SK-N-MC (cell line): ENCODE data around the gene CA14.
A peak's percentile ranks its signal among the peaks of the same experiment; 100 is the strongest.
"Not testable (repeated sequence)": the region's sequence is repeated elsewhere in the genome, so short reads cannot be mapped to it uniquely, and the experiment has no call there.

ENCODE experiments used
- DNase-seq: peaks from one replicate; pipeline ENCODE4 v3.0.0-alpha.2; 2011; ENCODE audit warnings: low read depth, low spot score
- H3K27ac ChIP-seq: fragments of 200-600 bp; sonication (generic); 2 replicates; pipeline ENCODE4 v1.5.1; 2016; ENCODE audit warnings: mixed run types
- H3K36me3 ChIP-seq: fragments of 200-600 bp; sonication (generic); 2 replicates; pipeline ENCODE4 v1.6.1; 2017; ENCODE audit warnings: antibody characterized with exemption, low read length, mixed read lengths; ENCODE audit not compliant: insufficient read depth
- H3K4me3 ChIP-seq: fragments of 200-600 bp; sonication (generic); 2 replicates; pipeline ENCODE4 v1.5.1; 2016
- H3K9ac ChIP-seq: fragments of 200-600 bp; sonication (generic); 2 replicates; pipeline ENCODE4 v1.8.0; 2017; ENCODE audit warnings: mixed run types, mixed read lengths; ENCODE audit not compliant: insufficient read length
- H3K9me3 ChIP-seq: fragments of 200-600 bp; sonication (generic); 2 replicates; pipeline ENCODE4 v1.6.1; 2017; ENCODE audit warnings: low read depth, mild to moderate bottlenecking, antibody characterized with exemption, low read length, moderate library complexity, mixed read lengths
- EZH2 ChIP-seq: fragments of 200-600 bp; sonication (generic); IDR thresholded peaks from one replicate; pipeline ENCODE4 v1.6.1; 2017; ENCODE audit warnings: antibody characterized with exemption
- FOXP2 ChIP-seq: optimal IDR thresholded peaks from 2 replicates; pipeline ENCODE3; 2011; ENCODE audit warnings: mild to moderate bottlenecking, moderate library complexity; ENCODE audit not compliant: insufficient read depth; ENCODE audit errors: extremely low read length, control extremely low read depth
- POLR2AphosphoS5 ChIP-seq: IDR thresholded peaks from 2 replicates; pipeline ENCODE4 v1.6.1; 2012; ENCODE audit warnings: mild to moderate bottlenecking, low read depth, low read length, borderline replicate concordance

CA14 gene

DNA sequence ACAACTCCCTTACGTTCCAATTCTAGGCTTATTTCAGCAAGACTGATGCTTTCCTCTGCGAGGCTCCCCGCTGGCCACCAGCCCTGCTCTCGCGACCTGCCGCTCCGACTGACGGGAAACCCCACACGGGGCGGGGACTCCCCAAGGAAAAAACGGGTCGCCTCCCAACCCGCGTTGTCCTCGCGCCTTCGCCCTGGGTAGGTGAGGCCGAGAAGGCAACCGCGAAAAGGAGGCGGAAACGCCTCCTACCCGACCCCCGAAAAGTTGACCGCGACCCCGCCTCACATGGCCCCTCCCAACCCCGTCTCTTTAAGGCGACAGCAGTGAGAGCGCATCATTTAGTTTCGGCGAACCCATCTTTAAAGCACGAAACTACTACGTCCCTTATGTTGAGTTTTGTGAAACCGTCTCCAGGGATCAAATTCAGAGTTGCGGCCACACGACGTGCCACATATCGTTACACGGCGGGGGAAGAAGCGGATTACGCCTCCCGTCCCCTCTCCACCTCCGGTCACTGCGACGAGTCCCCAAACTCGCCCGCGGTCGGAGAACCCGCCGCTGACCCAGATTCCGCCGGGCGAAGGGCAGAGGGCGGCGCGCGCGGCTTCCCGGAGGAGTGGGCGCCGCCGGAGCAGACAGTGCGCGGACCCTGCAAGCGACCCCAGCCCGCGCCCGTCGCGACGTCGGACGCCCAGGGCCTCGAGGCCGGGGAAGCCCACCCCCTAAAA, 22.8 kb upstream of the CA14 start:
- peak overlapping the region; percentile 82 for H3K4me3 ChIP-seq
- no peaks in the 10 kb centered on the region for H3K9me3 ChIP-seq
- peaks cover 21% of the 10 kb centered on the region for H3K36me3 ChIP-seq
- H3K9ac ChIP-seq = peak overlapping the region; percentile 96
- H3K27ac ChIP-seq = peak overlapping the region; percentile 81
- TF ChIP-seq POLR2AphosphoS5 (peak; percentile 74), EZH2 (no peak), FOXP2 (no peak)
- DNase-seq = no peak

DNA sequence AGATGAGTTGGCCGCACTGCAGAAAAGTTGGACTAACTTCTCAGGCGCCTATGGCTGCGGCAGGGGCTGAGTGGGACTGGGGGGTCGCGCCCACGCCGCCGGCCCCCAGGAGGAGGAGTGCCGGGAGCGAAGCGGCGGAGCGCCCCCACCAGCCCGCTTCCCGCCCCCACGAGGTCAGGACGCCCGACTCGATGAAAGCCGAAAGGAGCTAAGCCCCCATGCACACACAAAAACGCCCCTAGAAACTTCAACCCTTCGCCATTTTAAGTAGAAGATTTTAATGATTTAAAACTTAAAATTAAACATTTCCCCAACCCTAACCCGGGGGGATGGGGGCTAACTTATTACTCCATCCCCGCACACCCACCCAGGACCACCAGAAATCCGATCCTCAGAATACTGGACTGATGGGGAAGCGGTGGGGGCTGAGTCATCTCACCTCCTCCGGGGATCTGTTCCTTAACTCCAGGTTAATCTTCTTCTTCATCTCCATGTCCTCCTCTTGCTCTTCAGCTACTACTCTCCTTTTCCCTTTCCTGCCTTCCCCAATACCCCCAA, 22.2 kb upstream of the CA14 start:
- TF ChIP-seq FOXP2 = no peak
- no peak for TF ChIP-seq EZH2
- no peak for TF ChIP-seq POLR2AphosphoS5
- Histone ChIP-seq H3K9me3 (no peaks in the 10 kb centered on the region), H3K36me3 (peaks cover 15% of the 10 kb centered on the region), H3K4me3 (peak overlapping the region; percentile 82), H3K27ac (peak overlapping the region; percentile 81), H3K9ac (peak overlapping the region; percentile 96)
- no peak for DNase-seq

DNA sequence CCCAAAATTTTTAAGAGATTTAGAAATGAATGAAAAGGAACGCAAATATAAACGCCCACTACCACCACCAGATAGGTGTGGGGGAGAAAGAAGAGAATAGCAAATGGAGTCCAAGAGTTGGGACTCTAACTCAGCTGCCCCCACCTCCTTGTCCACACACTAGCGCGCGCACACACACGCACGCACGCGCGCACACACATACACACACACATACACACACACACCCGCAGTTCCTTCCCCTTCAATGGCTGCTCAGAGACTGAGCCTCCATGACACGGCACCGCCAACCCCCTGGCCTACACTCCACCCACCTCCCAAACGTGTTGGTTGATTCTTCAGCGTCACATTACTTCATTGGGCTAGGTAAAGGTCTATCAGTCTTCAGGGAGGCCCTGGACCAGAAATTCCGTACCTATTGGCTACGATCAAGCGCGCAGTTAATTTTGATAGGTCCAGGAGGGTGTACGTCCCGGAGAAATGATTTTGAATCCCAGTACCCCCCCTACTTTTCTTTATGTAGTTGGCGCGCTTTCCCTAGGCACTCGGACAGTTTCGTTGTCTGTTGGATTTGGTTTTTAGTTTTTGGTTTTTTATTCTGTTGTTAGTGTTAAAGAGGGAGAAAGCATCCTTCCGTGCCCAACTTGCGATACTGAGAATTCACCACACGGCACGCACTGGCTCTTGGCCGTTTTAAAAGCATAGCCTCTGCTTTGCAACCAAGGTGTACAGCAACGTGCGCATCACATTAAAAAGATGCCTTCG, 21.5 kb upstream of the CA14 start, which contains the start of gene ANP32E:
ANP32E (minus strand) TSS at position 261 of the 762 bp plus-strand sequence. CDS start 326 bp downstream, outside the sequence.
- Histone ChIP-seq H3K36me3 (peaks cover 8% of the 10 kb centered on the region), H3K27ac (peak within 1 kb of the TSS; percentile 98), H3K4me3 (peak within 1 kb of the TSS; percentile 82), H3K9me3 (no peaks in the 10 kb centered on the region), H3K9ac (peak within 1 kb of the TSS; percentile 96)
- TF ChIP-seq FOXP2 = peak; percentile 56
- TF ChIP-seq EZH2 = no peak
- peak; percentile 96 for TF ChIP-seq POLR2AphosphoS5
- DNase-seq = peak; percentile 100

DNA sequence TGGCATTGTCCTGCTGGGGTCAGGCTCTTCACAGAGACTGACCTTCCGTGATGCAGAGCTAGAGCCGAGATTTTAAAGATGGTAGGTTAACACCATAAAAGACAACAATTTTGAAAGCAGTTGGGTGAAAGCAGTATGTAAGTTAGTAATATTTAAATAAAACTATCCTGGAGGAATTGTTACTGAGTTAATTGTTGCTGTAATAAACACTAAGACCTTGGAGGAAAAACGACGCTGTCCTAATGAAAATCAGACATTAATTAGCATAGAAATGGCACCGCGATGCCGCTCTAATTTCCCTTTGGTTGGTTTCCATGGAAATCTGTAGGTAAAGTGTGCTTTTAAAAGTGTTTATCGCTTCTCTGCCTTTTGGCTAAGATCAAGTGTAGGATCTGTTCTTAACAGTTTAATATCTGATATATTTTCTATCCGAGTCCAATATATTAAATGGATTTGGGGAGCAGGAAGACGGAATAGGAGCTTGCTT, 20.9 kb upstream of the CA14 start:
- Histone ChIP-seq H3K9me3 (no peaks in the 10 kb centered on the region), H3K4me3 (peak overlapping the region; percentile 82), H3K27ac (peak overlapping the region; percentile 98), H3K9ac (peak overlapping the region; percentile 94), H3K36me3 (peaks cover 2% of the 10 kb centered on the region)
- TF ChIP-seq EZH2 (no peak), POLR2AphosphoS5 (no peak), FOXP2 (no peak)
- DNase-seq = no peak

DNA sequence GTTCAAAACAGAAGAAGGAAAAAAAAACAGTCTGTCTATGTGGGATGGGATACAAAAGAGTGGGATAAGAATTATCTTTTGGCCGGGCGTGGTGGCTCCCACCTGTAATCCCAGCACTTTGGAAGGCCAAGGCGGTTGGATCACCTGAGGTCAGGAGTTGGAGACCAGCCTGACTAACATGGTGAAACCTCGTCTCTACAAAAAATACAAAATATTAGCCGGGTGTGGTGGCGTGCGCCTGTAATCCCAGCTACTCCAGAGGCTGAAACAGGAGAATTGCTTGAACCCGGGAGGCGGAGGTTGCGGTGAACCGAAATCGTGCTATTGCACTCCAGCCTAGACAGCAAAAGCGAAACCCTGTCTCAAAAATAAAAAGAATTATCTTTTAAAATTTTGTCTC, 20.4 kb upstream of the CA14 start:
- Histone ChIP-seq H3K9ac (peak overlapping the region; percentile 94), H3K27ac (peak overlapping the region; percentile 98)
- not testable (repeated sequence) for H3K4me3 ChIP-seq, H3K36me3 ChIP-seq, H3K9me3 ChIP-seq, DNase-seq

DNA sequence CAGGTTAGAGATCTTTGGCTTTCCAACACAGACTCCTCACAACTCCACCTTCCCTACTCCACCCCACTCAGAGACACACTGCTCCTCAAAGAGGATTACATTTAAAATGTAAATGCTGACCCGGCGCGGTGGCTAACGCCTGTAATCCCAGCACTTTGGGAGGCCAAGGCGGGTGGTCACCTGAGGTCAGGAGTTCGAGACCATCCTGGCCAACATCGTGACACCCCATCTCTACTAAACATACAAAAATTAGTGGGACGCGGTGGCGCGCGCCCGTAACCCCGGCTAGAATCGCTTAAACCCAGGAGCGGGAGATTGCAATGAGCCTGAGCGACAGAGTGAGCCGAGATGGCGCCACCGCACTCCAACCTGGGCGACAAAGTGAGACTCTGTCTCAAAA, 19.8 kb upstream of the CA14 start:
- no peak for DNase-seq
- H3K36me3 ChIP-seq = no peaks in the 10 kb centered on the region

DNA sequence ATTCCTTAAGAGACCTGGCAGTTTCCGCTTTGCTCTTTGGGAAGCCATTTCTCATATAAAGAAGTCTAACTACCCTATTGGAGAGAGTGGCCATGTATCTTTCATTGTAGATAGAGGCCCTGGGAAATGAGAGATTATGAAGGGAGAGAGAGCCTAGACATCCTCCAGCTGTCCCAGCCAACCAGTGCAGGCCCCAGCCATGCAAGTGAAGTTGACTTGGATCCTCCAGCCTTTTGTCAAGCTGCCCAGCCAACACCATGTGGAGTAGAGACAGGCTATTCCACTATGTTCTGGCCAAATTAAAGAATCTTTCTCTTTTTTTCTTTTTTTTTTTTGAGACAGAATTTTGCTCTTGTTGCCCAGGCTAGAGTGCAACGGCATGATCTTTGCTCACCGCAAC, 14.6 kb upstream of the CA14 start:
- no peak for TF ChIP-seq EZH2
- TF ChIP-seq POLR2AphosphoS5 = no peak
- DNase-seq = no peak
- no peak overlapping the region for H3K4me3 ChIP-seq
- no peak overlapping the region for H3K27ac ChIP-seq
- H3K9ac ChIP-seq = no peak overlapping the region
- no peaks in the 10 kb centered on the region for H3K9me3 ChIP-seq
- H3K36me3 ChIP-seq = no peaks in the 10 kb centered on the region

More for the DNA sequence above, 19.8 kb upstream of the CA14 start:
- H3K4me3 ChIP-seq = no peak overlapping the region
- H3K9ac ChIP-seq = no peak overlapping the region
- TF ChIP-seq POLR2AphosphoS5 (no peak), EZH2 (no peak), FOXP2 (no peak)
- H3K27ac ChIP-seq = no peak overlapping the region
- H3K9me3 ChIP-seq = no peaks in the 10 kb centered on the region

DNA sequence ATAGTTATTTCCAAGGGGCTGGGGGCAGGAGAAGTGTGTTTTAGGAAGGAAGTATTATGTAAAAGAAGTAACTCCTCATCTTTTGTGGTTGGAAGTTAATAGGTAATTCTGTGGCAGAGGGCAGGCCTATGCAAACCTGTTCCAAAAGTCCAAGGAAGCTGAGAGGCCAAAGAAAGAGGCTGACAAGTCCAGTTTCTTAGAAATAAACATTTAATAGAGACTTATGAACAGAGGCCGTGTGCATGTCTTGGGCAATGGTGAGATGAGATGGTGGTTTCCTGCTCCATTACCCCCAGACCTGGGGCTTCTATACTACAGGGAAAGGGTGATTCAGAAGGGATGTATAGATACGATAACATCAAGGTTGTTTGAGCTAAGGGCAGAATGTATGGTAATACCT, 7.6 kb upstream of the CA14 start:
- Histone ChIP-seq H3K9me3 (no peaks in the 10 kb centered on the region), H3K4me3 (no peak overlapping the region), H3K27ac (no peak overlapping the region), H3K9ac (no peak overlapping the region), H3K36me3 (no peaks in the 10 kb centered on the region)
- DNase-seq = no peak
- TF ChIP-seq POLR2AphosphoS5 = no peak
